HG03439 (cell line): ENCODE results near the gene TMEM200C.
"Not testable (repeated sequence)": the region's sequence is repeated elsewhere in the genome, so short reads cannot be mapped to it uniquely, and the experiment has no call there.

Experiments
- ATAC-seq: cut with Tn5 transposase; IDR thresholded peaks from one replicate; pipeline ENCODE4 v1.9.1; 2021; ENCODE audit warnings: mild to moderate bottlenecking, moderate library complexity; ENCODE audit not compliant: unreplicated experiment

Gene TMEM200C

GRCh38 chr18:5892823-5893431, 2.4 kb downstream of the TMEM200C start:
- ATAC-seq: no peak

GRCh38 chr18:5891854-5892215, 3.5 kb downstream of the TMEM200C start:
- ATAC-seq: no peak

DNA sequence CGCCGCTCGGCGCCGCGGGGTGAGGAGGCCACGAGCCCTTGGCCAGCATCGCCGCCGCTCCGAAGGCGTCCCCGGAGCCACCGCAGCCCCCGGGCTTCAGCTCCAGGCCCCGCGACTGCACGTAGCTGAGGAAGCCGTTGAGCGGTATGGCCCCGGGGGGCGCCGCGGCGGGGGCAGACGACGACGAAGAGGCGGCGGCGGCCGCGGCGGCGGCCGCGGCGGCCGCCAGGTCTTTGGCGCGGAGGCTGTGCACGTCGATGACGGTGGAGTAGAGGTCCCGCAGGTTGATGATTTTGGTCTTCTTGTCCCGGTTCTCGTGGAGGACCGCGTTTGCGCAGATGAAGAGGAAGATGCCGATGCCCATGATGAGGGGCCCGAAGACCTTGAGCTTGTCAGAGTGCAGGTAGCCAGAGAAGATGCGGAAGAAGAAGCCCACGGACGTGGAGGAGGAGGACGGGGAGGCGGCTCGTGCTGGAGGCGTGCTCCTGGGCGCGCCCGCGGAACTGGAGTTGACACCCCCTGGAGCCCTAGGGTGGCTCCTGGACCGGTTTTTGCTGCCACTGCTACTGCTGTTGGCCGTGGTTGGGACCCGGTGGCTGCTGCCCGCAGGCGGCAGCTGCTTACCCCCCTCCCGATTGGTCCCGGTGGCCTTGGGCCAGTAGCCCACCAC, 4.0 kb downstream of the TMEM200C start:
- ATAC-seq: no peak

- peak; percentile 80 for ATAC-seq
Observed at GRCh38 chr18:5890331-5891183, 4.8 kb downstream of the TMEM200C start.

- ATAC-seq: no peak
Observed at GRCh38 chr18:5885361-5885760, 10.0 kb downstream of the TMEM200C start.

GRCh38 chr18:5884375-5884774, 10.9 kb downstream of the TMEM200C start:
- ATAC-seq: no peak

DNA sequence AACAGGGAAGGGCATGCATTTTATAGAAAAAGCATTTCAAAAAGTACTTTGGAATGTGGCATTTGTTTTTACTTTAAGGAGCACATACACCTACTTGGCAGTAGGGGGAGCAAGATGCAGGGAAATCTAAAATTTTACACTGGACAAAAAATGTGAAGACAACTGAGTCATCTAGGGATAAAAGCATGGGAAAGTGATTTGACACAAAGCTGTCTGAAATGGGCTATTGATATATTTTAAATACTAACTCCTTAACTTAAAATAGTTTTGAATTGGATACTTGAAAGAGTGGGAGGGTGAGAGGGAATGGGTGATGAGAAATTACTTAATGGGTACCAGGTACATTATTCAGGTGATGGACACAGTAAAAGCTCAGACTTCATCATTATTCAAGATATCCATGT, 15.8 kb downstream of the TMEM200C start:
- ATAC-seq: no peak

DNA sequence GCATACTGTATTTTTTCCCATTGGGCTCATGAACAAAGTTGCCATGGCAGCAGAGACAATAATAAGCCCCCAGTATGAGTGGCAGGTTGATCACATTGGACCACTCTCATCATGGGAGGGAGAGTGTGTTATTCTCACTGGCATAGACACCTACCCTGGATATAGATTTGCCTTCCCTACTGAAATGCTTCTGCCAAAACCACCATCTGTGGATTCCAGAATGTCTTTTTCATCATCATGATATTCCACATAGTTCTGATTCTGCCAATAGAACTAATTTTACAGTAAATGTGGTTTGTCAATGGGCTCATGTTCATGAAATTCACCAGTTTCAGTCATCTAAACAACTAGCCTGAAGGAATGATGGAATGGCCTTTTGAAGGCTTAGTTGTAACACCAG, 18.4 kb downstream of the TMEM200C start:
- no peak for ATAC-seq

DNA sequence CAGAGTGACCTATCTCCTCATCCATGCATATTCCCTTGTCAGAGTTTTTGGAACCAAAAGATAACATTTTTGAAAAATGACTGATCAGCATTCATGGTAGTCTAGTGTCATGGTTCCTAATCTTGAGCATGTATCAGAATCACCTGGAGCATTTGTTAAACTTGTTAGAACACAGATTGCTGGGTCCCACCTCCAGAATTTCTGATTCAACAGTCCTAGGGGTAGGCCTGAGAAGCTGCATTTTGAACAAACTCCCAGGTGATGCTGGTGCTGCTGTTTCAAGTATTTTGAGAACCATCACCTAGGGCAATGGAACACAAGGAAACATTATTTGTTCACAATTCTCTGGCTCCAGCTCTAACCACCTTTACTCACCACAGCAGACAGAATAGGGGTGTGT, 21.0 kb downstream of the TMEM200C start:
- ATAC-seq: no peak

DNA sequence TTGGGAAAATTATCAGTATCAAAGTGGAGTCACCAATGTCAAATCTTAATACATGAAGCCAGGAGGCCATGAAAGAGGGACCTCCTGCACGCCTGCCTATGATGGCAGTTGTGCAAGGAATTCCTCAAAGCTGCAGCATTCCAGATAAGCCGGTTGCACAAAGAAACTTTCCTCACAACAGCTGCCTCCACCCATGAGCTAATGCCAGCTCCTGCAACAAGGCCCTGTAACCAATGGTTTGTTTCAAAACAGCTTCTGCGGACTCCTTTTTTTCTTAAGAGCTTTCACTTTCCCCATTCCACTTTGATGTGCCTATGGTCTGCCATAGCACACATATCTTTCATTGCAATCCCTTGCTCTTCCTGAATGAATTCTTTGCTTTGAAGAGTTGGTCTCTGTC, 22.4 kb downstream of the TMEM200C start:
- no peak for ATAC-seq

DNA sequence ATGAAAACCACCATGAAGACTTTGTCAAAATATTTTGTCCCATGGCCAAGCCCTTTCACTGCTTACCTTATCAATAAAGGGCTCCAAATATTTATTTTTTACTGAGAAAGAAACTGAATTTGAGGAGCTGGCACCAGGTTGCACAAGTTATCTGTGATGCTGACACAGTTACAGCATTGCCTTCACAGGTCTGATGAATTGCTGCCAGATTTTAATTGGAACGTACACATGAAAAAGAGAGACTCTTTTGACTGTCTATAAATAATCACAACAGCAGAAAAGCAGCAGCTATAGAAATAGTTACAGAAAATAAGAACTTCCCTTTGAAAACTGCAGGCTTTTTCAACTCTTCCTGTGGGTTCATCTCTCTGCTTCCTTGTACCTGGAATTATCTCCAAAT, 23.9 kb downstream of the TMEM200C start:
- no peak for ATAC-seq

GRCh38 chr18:5868218-5868854, 27.0 kb downstream of the TMEM200C start:
- peak; percentile 85 for ATAC-seq

DNA sequence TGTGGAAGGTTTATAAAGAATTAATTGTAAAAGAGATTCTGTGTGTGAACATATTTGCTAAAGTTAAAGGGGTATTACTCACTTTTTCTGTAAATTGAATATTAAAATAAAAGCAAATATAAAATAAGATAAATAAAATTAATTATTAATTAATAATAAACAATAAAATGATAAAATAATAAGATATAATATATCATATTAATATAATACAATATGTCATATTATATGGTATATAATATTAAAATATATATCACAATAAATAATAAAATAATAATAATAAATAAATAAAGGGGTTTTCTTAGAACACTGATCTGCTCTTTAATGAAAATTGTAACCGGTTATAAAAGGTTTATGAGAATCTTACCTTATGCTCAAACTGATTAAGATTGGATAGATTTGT, 29.8 kb downstream of the TMEM200C start:
- ATAC-seq: no peak

GRCh38 chr18:5862127-5862526, 33.2 kb downstream of the TMEM200C start:
- not testable (repeated sequence) for ATAC-seq

GRCh38 chr18:5857180-5857579, 38.1 kb downstream of the TMEM200C start:
- no peak for ATAC-seq

- no peak for ATAC-seq
Observed at GRCh38 chr18:5853253-5853652, 42.1 kb downstream of the TMEM200C start.

GRCh38 chr18:5851998-5852397, 43.3 kb downstream of the TMEM200C start:
- no peak for ATAC-seq

GRCh38 chr18:5842653-5843052, 52.7 kb downstream of the TMEM200C start:
- ATAC-seq: no peak

- no peak for ATAC-seq
Observed at GRCh38 chr18:5841518-5841917, 53.8 kb downstream of the TMEM200C start.

- no peak for ATAC-seq
Observed at GRCh38 chr18:5840547-5840946, 54.8 kb downstream of the TMEM200C start.

- ATAC-seq: no peak
Observed at GRCh38 chr18:5840025-5840424, 55.3 kb downstream of the TMEM200C start.

DNA sequence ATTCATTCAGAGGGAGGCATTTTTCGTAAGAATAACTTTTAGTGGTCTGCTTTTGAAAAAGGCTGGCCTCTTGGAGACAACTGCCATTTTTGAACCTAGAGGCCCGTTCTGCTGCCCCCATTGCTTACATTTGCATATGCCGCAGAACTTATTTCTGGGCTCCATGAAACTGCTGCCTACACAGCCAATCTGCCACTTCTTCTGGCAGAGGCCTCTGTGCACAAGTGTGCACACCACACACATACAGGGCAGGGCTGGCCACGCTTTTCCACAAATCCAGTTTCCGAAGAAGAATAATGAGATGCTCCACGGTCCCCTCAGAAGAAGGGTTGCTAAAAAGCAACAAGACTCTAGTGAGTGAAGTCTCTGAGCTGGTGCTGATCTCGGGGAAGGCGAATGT, 56.2 kb downstream of the TMEM200C start:
- ATAC-seq: no peak
